HFFc6 (cell line): Measurements from ENCODE around the gene PDE6G. TPM values are rescaled to one million over a fixed set of nuclear protein-coding genes. Genes with fewer than 3 reads are reported as not detected.

ENCODE experiments used
- DNase-seq: peaks from one replicate; pipeline ENCODE4 v3.0.0-alpha.2; 2018
- H3K27ac Mint-ChIP-seq: 2 replicates; pipeline ENCODE4 v1.8.0; 2020; ENCODE audit warnings: mild to moderate bottlenecking, mixed read lengths
- H3K27me3 Mint-ChIP-seq: 2 replicates; pipeline ENCODE4 v1.8.0; 2021; ENCODE audit warnings: mild to moderate bottlenecking, moderate library complexity, mixed read lengths; ENCODE audit not compliant: insufficient read depth
- H3K36me3 Mint-ChIP-seq: 2 replicates; pipeline ENCODE4 v1.8.0; 2021; ENCODE audit warnings: low read depth, mixed read lengths
- H3K4me1 Mint-ChIP-seq: 2 replicates; pipeline ENCODE4 v1.8.0; 2020; ENCODE audit warnings: low read depth, mixed read lengths
- H3K4me3 Mint-ChIP-seq: 2 replicates; pipeline ENCODE4 v1.8.0; 2020; ENCODE audit warnings: mild to moderate bottlenecking, moderate library complexity, mixed read lengths
- H3K9me3 Mint-ChIP-seq: 2 replicates; pipeline ENCODE4 v1.8.0; 2020; ENCODE audit warnings: mild to moderate bottlenecking, mixed read lengths
- total RNA-seq, 6 experiments: library from RNA; stranded (reverse); fragmentation: NEBNext Ultra II Directional; extraction: Animal tissue kit (Norgen Biotek cat#: 25700); gene quantifications; 2 replicates in 1 of 6; 3 replicates in 5 of 6; pipeline ENCODE4 v1.2.3, GENCODE V29; 2021
- TF ChIP-seq, protein P1 (sequence below): fragments of 200-600 bp; sonication (generic); IDR thresholded peaks from 2 replicates; pipeline ENCODE4 v1.5.0; 2021; ENCODE audit warnings: antibody characterized with exemption, mild to moderate bottlenecking

PDE6G gene
- total RNA-seq, 6 experiments from 2014 or later = 0.37 to 0.76 (median 0.57) TPM; not detected in 1

DNA sequence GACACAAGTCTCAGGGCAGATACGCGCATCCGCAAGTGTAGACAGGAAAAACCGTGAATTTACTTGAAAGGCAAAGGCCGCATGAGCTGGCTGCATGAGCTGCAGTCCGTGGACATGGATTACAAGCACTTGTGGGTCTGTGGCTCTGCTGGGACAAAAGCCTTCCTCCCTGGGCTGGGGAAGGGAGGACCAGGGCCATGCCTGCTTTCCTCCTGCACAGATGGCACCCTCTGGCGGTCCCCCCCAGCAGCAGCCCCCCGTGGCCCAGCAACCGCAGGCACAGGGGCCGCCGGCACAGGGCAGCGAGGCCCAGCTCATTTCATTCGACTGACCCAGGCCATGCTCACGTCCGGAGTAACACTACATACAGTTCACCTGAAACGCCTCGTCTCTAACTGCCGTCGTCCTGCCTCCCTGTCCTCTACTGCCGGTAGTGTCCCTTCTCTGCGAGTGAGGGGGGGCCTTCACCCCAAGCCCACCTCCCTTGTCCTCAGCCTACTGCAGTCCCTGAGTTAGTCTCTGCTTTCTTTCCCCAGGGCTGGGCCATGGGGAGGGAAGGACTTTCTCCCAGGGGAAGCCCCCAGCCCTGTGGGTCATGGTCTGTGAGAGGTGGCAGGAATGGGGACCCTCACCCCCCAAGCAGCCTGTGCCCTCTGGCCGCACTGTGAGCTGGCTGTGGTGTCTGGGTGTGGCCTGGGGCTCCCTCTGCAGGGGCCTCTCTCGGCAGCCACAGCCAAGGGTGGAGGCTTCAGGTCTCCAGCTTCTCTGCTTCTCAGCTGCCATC, 45.1 kb upstream of the PDE6G start:
- no peak for DNase-seq
- Mint-ChIP-seq H3K36me3 (peaks cover 47% of the 10 kb centered on the region), H3K4me1 (peaks cover 20% of the 10 kb centered on the region), H3K4me3 (peak overlapping the region; percentile 97), H3K27ac (peak overlapping the region; percentile 98), H3K9me3 (no peaks in the 10 kb centered on the region), H3K27me3 (peaks cover 11% of the 10 kb centered on the region)
- TF ChIP-seq, protein P1, sequence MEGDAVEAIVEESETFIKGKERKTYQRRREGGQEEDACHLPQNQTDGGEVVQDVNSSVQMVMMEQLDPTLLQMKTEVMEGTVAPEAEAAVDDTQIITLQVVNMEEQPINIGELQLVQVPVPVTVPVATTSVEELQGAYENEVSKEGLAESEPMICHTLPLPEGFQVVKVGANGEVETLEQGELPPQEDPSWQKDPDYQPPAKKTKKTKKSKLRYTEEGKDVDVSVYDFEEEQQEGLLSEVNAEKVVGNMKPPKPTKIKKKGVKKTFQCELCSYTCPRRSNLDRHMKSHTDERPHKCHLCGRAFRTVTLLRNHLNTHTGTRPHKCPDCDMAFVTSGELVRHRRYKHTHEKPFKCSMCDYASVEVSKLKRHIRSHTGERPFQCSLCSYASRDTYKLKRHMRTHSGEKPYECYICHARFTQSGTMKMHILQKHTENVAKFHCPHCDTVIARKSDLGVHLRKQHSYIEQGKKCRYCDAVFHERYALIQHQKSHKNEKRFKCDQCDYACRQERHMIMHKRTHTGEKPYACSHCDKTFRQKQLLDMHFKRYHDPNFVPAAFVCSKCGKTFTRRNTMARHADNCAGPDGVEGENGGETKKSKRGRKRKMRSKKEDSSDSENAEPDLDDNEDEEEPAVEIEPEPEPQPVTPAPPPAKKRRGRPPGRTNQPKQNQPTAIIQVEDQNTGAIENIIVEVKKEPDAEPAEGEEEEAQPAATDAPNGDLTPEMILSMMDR = no peak; the same call in 1 of the 2 replicates

DNA sequence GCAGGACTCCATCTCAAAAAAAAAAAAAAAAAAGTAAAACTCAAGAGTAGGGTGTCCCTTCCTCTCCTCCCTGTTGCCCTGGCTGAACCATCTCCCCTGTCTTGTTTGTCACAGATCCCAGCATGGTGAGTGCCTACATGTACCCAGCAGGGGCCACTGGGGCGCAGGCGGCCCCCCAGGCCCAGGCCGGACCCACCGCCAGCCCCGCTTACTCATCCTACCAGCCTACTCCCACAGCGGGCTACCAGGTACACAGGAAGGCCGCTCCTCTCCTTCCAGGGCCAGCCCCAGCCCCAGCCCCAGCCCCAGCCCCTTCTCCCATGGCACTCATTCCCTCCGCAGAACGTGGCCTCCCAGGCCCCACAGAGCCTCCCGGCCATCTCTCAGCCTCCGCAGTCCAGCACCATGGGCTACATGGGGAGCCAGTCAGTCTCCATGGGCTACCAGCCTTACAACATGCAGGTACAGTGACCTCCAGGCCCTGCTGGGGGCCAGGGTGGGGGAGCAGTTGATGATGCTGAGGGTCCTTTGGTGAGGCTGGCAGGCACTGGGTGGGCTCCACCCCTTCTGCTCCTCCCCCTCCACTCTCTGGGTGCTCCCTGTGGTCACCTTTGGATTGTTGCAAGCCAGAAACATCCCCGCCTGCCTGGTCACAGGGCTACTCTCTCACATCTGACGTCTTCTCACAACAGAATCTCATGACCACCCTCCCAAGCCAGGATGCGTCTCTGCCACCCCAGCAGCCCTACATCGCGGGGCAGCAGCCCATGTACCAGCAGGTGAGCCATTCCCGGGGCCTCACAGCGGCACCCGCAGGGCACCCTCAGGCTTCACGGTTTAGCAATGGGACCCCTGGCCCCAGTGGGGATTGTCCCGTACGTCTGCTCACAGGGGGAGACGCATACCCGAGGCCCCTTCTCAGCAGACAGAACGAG, 44.3 kb upstream of the PDE6G start:
- Mint-ChIP-seq H3K27ac (peak overlapping the region; percentile 98; the same call in 1 of the 2 replicates), H3K36me3 (peaks cover 39% of the 10 kb centered on the region), H3K9me3 (no peaks in the 10 kb centered on the region), H3K27me3 (peaks cover 11% of the 10 kb centered on the region), H3K4me3 (0 out of 2 replicates have a peak overlapping the region, but pooled peaks have one; percentile 1), H3K4me1 (peaks cover 20% of the 10 kb centered on the region)
- no peak for DNase-seq
- TF ChIP-seq, protein P1 = no peak

DNA sequence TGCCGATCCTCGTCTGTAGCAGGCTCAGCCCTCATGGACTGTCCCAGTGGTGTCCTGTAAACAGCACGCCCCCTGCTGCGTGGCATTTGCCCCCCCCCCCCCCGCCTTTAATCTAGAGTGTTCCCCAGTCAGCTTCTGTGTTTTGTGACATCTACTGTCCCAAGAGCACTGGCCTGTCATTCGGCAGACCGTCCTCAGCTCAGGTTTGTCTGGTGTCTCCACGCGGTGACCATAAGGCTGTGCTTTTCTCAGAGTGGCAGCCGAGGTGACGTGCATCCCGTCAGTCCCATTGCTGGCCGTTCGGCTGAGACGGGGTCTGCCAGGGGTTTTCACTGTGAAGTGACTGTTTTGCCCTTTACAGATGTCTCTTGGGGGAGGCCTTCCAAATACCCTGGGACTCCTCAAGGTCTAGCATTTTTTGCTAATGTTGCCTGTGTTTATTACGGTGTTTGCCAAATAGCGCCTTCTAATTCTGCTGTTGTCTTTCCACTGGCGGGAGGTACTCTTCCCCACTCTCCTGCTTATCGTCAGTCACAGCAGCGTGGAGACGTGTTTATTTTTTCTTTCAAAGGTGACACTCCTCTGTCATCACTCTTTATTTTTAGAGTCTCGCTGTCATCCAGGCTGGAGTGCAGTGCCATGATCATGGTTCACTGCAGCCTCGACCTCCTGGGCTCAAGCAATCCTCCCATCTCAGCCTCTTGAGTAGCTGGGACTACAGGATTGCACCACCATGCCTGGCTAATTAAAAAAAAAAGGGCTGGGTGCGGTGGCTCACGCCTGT, 41.1 kb upstream of the PDE6G start:
- Mint-ChIP-seq H3K4me1 (peaks cover 17% of the 10 kb centered on the region), H3K4me3 (no peak overlapping the region), H3K36me3 (peaks cover 23% of the 10 kb centered on the region), H3K27ac (no peak overlapping the region; the same call in none of the 2 replicates), H3K27me3 (peaks cover 7% of the 10 kb centered on the region), H3K9me3 (no peaks in the 10 kb centered on the region)
- TF ChIP-seq, protein P1 = no peak
- DNase-seq = no peak

DNA sequence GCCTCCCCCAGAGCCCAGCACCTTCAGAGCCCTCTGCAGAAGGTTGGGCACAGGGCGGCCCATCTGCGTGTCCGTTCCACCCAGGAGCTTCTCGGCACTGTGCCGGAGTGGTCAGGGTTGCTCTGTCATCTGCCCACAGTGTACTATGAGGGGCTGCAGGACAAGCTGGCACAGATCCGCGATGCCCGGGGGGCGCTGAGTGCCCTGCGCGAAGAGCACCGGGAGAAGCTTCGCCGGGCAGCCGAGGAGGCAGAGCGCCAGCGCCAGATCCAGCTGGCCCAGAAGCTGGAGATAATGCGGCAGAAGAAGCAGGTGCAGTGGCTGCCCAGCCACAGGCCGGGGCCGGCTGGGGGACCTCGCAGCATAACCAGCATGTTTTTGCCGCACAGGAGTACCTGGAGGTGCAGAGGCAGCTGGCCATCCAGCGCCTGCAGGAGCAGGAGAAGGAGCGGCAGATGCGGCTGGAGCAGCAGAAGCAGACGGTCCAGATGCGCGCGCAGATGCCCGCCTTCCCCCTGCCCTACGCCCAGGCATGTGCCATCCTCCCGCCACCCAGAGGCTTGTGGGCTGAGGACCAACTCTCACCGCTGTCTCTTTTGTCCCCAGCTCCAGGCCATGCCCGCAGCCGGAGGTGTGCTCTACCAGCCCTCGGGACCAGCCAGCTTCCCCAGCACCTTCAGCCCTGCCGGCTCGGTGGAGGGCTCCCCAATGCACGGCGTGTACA, 40.0 kb upstream of the PDE6G start:
- TF ChIP-seq, protein P1 = no peak
- Mint-ChIP-seq H3K9me3 (no peaks in the 10 kb centered on the region), H3K27ac (no peak overlapping the region), H3K4me1 (peaks cover 7% of the 10 kb centered on the region), H3K4me3 (no peak overlapping the region), H3K27me3 (peaks cover 4% of the 10 kb centered on the region), H3K36me3 (peaks cover 24% of the 10 kb centered on the region)
- DNase-seq = no peak
